Calu3 (cell line): ENCODE data around the gene CLIP1. TPM values are rescaled to one million over a fixed set of nuclear protein-coding genes. Genes with fewer than 3 reads are reported as not detected.
"Not testable (repeated sequence)": the region's sequence is repeated elsewhere in the genome, so short reads cannot be mapped to it uniquely, and the experiment has no call there.

Experiments used
- BruUV-seq: library from RNA; stranded (reverse); fragments of 400-500 nt; replicated peaks from 2 replicates; lab custom pipeline; 2021; lab: Mats Ljungman, UMichigan
- CTCF ChIA-PET: fragments of 300-600 bp; sonication (Branson Sonifier 250); formaldehyde crosslinking; loops from one replicate; lab custom pipeline; 2022; ENCODE audit warnings: antibody characterized with exemption; lab: Charles Lee
- DNase-seq: peaks from one replicate; pipeline ENCODE4 v3.0.0; 2022
- H3K27ac Mint-ChIP-seq: one replicate; pipeline ENCODE4 v1.8.0; 2022; ENCODE audit warnings: mixed read lengths; ENCODE audit not compliant: unreplicated experiment
- H3K27me3 Mint-ChIP-seq: one replicate; pipeline ENCODE4 v1.8.0; 2022; ENCODE audit warnings: mixed read lengths; ENCODE audit not compliant: unreplicated experiment
- H3K36me3 Mint-ChIP-seq: one replicate; pipeline ENCODE4 v1.8.0; 2022; ENCODE audit warnings: mild to moderate bottlenecking, moderate library complexity, mixed read lengths; ENCODE audit not compliant: insufficient read depth, unreplicated experiment
- H3K4me1 Mint-ChIP-seq: one replicate; pipeline ENCODE4 v1.8.0; 2022; ENCODE audit warnings: mild to moderate bottlenecking, low read depth, mixed read lengths; ENCODE audit not compliant: unreplicated experiment
- H3K4me3 Mint-ChIP-seq: one replicate; pipeline ENCODE4 v1.8.0; 2022; ENCODE audit warnings: mild to moderate bottlenecking, low read depth, moderate library complexity, mixed read lengths; ENCODE audit not compliant: unreplicated experiment
- H3K9me3 Mint-ChIP-seq: one replicate; pipeline ENCODE4 v1.8.0; 2022; ENCODE audit warnings: low read depth, mixed read lengths; ENCODE audit not compliant: unreplicated experiment
- intact Hi-C: fragments of 100-400 bp; cut with micrococcal nuclease; formaldehyde crosslinking; loops from one replicate; pipeline ENCODE4 v1.10.0; 2022; ENCODE audit not compliant: unreplicated experiment
- total RNA-seq: library from RNA; stranded (reverse); gene quantifications from 2 replicates; pipeline ENCODE4 v1.2.3, GENCODE V29; 2022
- TF ChIP-seq, protein P1 (sequence below): fragments of 200-600 bp; IDR thresholded peaks from one replicate; pipeline ENCODE4 v1.8.0; 2022; ENCODE audit warnings: antibody characterized with exemption; ENCODE audit not compliant: unreplicated experiment

CLIP1 gene
- total RNA-seq, 1 experiment from 2014 or later: 95.3 TPM

DNA sequence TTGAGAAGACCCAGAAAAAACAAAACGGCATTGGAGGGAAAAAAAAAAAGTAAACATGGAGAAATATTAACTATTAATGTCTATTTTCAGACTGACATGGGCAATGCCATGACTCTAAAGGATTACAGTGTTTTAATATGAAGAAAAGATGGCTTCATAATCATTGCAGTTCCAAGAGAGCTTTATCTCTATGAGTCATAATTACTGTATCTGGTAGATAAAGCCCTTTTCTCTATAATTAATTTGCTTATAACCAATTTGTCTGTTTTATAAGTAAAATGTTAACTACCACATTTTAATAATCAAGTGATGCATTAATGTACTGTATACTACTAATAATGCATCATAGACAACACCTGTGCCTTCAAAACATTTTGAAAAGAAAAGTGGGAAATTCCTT lies 59.7 kb downstream of the CLIP1 start:
- CTCF ChIA-PET: no interaction called here
- H3K9me3 Mint-ChIP-seq: no peaks in the 10 kb centered on the region
- H3K27me3 Mint-ChIP-seq: no peaks in the 10 kb centered on the region
- no peak overlapping the region for H3K4me3 Mint-ChIP-seq
- no peak overlapping the region for H3K27ac Mint-ChIP-seq
- no peak for DNase-seq
- BruUV-seq: no TSS peak
- TF ChIP-seq, protein P1, sequence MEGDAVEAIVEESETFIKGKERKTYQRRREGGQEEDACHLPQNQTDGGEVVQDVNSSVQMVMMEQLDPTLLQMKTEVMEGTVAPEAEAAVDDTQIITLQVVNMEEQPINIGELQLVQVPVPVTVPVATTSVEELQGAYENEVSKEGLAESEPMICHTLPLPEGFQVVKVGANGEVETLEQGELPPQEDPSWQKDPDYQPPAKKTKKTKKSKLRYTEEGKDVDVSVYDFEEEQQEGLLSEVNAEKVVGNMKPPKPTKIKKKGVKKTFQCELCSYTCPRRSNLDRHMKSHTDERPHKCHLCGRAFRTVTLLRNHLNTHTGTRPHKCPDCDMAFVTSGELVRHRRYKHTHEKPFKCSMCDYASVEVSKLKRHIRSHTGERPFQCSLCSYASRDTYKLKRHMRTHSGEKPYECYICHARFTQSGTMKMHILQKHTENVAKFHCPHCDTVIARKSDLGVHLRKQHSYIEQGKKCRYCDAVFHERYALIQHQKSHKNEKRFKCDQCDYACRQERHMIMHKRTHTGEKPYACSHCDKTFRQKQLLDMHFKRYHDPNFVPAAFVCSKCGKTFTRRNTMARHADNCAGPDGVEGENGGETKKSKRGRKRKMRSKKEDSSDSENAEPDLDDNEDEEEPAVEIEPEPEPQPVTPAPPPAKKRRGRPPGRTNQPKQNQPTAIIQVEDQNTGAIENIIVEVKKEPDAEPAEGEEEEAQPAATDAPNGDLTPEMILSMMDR: no peak
- intact Hi-C loops: no loop called here
- H3K4me1 Mint-ChIP-seq: no peaks in the 10 kb centered on the region
- peaks cover 36% of the 10 kb centered on the region for H3K36me3 Mint-ChIP-seq

DNA sequence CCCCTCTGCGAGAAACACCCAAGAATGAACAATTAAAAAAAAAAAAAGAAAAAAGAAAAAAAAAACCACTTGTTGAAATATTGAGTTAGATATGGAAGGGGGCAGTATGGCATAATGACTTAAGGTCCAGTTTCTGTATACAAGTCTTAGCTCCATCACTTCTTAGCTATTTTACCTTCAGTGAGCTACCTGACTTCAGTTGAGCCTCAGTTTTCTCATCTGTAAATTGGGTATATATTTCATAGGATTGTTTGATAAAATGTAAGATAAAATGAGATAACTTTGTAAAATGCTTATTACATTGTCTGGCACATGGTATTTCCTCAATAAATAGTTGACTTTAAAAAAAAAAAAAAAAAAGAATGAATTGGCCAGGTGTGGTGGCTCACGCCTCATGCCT lies 64.1 kb downstream of the CLIP1 start:
- H3K27me3 Mint-ChIP-seq, BruUV-seq, intact Hi-C loops, H3K9me3 Mint-ChIP-seq, DNase-seq, H3K27ac Mint-ChIP-seq, H3K4me3 Mint-ChIP-seq, H3K4me1 Mint-ChIP-seq: not testable (repeated sequence)
- CTCF ChIA-PET: interaction anchor here (0.7 to 1.6 kb wide), 2 partner anchors 31 to 132 kb away, joined by 3 to 4 read pairs; no protein-coding TSS in a partner anchor
- peaks cover 45% of the 10 kb centered on the region for H3K36me3 Mint-ChIP-seq

DNA sequence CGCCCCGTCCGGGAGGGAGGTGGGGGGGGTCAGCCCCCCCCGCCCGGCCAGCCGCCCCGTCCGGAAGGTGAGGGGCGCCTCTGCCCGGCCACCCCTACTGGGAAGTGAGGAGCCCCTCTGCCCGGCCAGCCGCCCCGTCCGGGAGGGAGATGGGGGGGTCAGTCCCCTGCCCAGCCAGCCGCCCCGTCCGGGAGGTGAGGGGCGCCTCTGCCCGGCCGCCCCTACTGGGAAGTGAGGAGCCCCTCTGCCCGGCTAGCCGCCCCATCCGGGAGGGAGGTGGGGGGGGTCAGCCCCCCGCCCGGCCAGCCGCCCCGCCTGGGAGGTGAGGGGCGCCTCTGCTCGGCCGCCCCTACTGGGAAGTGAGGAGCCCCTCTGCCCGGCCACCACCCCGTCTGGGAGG lies 64.9 kb downstream of the CLIP1 start:
- H3K27ac Mint-ChIP-seq, BruUV-seq, DNase-seq, H3K9me3 Mint-ChIP-seq, CTCF ChIA-PET, H3K4me1 Mint-ChIP-seq, H3K4me3 Mint-ChIP-seq, H3K27me3 Mint-ChIP-seq, intact Hi-C loops: not testable (repeated sequence)
- peaks cover 49% of the 10 kb centered on the region for H3K36me3 Mint-ChIP-seq

- H3K27me3 Mint-ChIP-seq, H3K4me1 Mint-ChIP-seq, CTCF ChIA-PET, H3K27ac Mint-ChIP-seq, H3K4me3 Mint-ChIP-seq, intact Hi-C loops, DNase-seq, H3K9me3 Mint-ChIP-seq, BruUV-seq: not testable (repeated sequence)
- H3K36me3 Mint-ChIP-seq: peaks cover 54% of the 10 kb centered on the region
Measured at GRCh38 chr12:122356991-122357390, 65.5 kb downstream of the CLIP1 start.

DNA sequence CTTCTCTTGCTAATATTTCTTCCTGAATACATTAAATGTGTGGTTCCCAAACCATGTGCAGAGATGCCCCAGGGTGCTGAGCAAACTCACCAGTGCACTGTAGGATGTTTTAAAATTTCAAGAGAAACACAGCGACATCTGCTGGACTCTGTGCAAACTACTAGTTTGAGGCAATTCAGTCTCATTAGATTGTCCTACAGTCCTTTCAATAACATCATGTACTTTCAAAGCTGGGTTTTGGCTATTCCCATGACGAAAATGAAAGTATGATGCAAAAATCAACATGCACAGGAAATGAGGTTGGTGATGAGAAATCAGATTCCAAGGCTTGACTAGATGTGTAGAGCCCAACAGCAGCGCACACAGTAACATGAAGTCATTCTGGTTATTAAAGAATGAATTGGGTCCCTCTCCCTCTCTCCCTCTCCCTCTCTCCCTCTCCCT lies 66.3 kb downstream of the CLIP1 start:
- TF ChIP-seq, protein P1: peak; percentile 66
- no peak overlapping the region for H3K27ac Mint-ChIP-seq
- H3K9me3 Mint-ChIP-seq: no peaks in the 10 kb centered on the region
- CTCF ChIA-PET: interaction anchor here (0.5 to 0.7 kb wide), 3 partner anchors 89 to 855 kb away, joined by 4 to 5 read pairs (median 5); no protein-coding TSS in a partner anchor
- no peaks in the 10 kb centered on the region for H3K4me1 Mint-ChIP-seq
- intact Hi-C loops: no loop called here
- BruUV-seq: no TSS peak
- DNase-seq: peak; percentile 45
- H3K36me3 Mint-ChIP-seq: peaks cover 55% of the 10 kb centered on the region
- no peak overlapping the region for H3K4me3 Mint-ChIP-seq
- H3K27me3 Mint-ChIP-seq: no peaks in the 10 kb centered on the region

DNA sequence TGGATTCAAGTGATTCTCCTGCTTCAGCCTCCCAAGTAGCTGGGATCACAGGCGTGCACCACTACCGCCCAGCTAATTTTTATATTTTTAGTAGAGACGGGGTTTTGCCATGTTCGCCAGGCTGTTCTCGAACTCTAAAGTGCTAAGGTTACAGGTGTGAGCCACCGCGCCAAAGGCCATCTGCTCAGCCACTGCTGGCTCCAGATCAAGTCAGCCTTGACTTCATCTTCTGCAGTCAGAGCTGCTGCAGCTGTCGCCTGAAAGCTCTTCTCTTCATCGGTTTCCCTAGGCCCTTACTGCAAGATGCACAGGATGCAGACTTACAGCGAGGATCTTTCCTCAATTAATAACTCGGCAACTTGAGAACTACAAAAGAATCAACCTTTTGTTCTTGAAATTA lies 66.8 kb downstream of the CLIP1 start:
- H3K4me1 Mint-ChIP-seq: no peaks in the 10 kb centered on the region

More for the DNA sequence above, 66.8 kb downstream of the CLIP1 start:
- peaks cover 54% of the 10 kb centered on the region for H3K36me3 Mint-ChIP-seq
- CTCF ChIA-PET: interaction anchor here (0.5 to 0.6 kb wide), 2 partner anchors 10 to 856 kb away, joined by 3 to 5 read pairs; no protein-coding TSS in a partner anchor
- H3K4me3 Mint-ChIP-seq: no peak overlapping the region
- BruUV-seq: no TSS peak
- H3K27ac Mint-ChIP-seq: no peak overlapping the region
- intact Hi-C loops: no loop called here
- TF ChIP-seq, protein P1: no peak
- no peaks in the 10 kb centered on the region for H3K9me3 Mint-ChIP-seq
- H3K27me3 Mint-ChIP-seq: no peaks in the 10 kb centered on the region
- DNase-seq: no peak
